ENCODE measurements around the gene RFX2. TPM values are rescaled to one million over a fixed set of nuclear protein-coding genes. Genes with fewer than 3 reads are reported as not detected.

Gene RFX2
- polyA plus RNA-seq, 1 donor = 9.2 TPM

- DNase-seq = no peak
Measured at GRCh38 chr19:6059988-6060599, 50.2 kb downstream of the RFX2 start.

GRCh38 chr19:6059396-6059947, 50.8 kb downstream of the RFX2 start:
- DNase-seq = no peak

GRCh38 chr19:6058518-6059201, 51.6 kb downstream of the RFX2 start:
- DNase-seq = no peak

GRCh38 chr19:6057651-6058517, 52.4 kb downstream of the RFX2 start:
- DNase-seq = no peak

- DNase-seq = no peak
Measured at GRCh38 chr19:6056801-6057650, 53.3 kb downstream of the RFX2 start.

GRCh38 chr19:6056282-6056741, 54.0 kb downstream of the RFX2 start:
- no peak for DNase-seq

GRCh38 chr19:6055013-6055795, 55.1 kb downstream of the RFX2 start:
- no peak for DNase-seq

- peak; percentile 86 for DNase-seq
Measured at GRCh38 chr19:6048793-6049405, 61.4 kb downstream of the RFX2 start.

GRCh38 chr19:6048348-6048747, 62.0 kb downstream of the RFX2 start:
- no peak for DNase-seq

GRCh38 chr19:6047741-6048251, 62.5 kb downstream of the RFX2 start:
- DNase-seq = peak; percentile 50

- no peak for DNase-seq
Measured at GRCh38 chr19:6047256-6047655, 63.0 kb downstream of the RFX2 start.

- DNase-seq = no peak
Measured at GRCh38 chr19:6045108-6045507, 65.2 kb downstream of the RFX2 start.

- DNase-seq = no peak
Measured at GRCh38 chr19:6044056-6044805, 66.1 kb downstream of the RFX2 start.

GRCh38 chr19:6042776-6043726, 67.2 kb downstream of the RFX2 start:
- DNase-seq = no peak

- no peak for DNase-seq
Measured at GRCh38 chr19:6041991-6042481, 68.3 kb downstream of the RFX2 start.

GRCh38 chr19:6041071-6041470, 69.2 kb downstream of the RFX2 start:
- no peak for DNase-seq

- DNase-seq = no peak
Measured at GRCh38 chr19:6039566-6040225, 70.6 kb downstream of the RFX2 start.

All from left kidney (tissue), 2 donors.